Neural cell (in vitro differentiated cells): Measurements from ENCODE around the gene TMEM50B.

ENCODE experiments used
- POLR2AphosphoS5 ChIP-seq: IDR thresholded peaks from 2 replicates; pipeline ENCODE4 v1.6.1; 2012
- TAF1 ChIP-seq: IDR thresholded peaks from 2 replicates; pipeline ENCODE4 v1.6.1; 2012; ENCODE audit warnings: low read depth

DNA sequence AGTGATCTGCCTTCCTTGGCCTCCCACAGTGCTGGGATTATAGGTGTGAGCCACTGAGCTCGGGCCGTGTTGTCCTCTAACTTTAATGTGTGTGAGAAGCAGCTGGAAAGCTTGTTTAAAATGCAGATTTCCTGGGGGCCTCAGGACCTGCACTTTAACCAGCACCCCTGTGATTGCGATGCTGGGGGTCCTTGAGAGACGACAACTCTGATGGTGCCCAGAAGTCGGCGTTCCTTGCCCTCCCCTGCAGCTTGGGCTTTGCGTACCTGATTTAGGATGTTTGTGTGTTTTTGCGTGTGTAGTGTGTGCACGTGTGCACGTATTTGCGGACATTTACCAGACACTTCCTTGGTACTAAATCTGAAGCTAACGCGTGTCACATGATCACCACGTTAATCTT is 65.7 kb downstream of the TMEM50B start:
- TF ChIP-seq POLR2AphosphoS5 (no peak), TAF1 (no peak)
